ENCODE results near the gene ZNF277. TPM values are rescaled to one million over a fixed set of nuclear protein-coding genes. Genes with fewer than 3 reads are reported as not detected.

The ZNF277 gene
- 21.6 TPM for total RNA-seq

GRCh38 chr7:112206238-112206990, at the start of gene ZNF277, which contains the start of gene DOCK4:
ZNF277 (plus strand) TSS chr7:112206695; CDS start chr7:112206717, 22 bp downstream.
DOCK4 (minus strand) TSS chr7:112206399; CDS start chr7:112206138, 261 bp downstream.
- TF ChIP-seq POLR2AphosphoS5 (IDR thresholded peaks at IDR 0.05; ENCODE audit: insufficient read depth in 1 of 2, low read depth in 1 of 2) (peak; percentile 91 to 93), CTCF (IDR thresholded peaks at IDR 0.05) (no peak), POLR2A (IDR thresholded peaks at IDR 0.05) (peak in 1 of 2 donors; percentile 88)
- H3K9me3 ChIP-seq = no peaks in the 10 kb centered on the region
- no peaks in the 10 kb centered on the region for H3K27me3 ChIP-seq
- H3K4me3 ChIP-seq = peak within 1 kb of the TSS; percentile 83 to 93
- H3K27ac ChIP-seq = peak within 1 kb of the TSS; percentile 82
- H3K4me1 ChIP-seq = peaks cover 27% of the 10 kb centered on the region
- H3K36me3 ChIP-seq = no peaks in the 10 kb centered on the region
- intact Hi-C loops (cut with DNase I) = no loop called here
- DNase-seq (ENCODE audit: extremely low spot score in 2 of 2) = peak; percentile 99

GRCh38 chr7:112157072-112157471, 49.4 kb upstream of the ZNF277 start:
- DNase-seq (ENCODE audit: extremely low spot score in 2 of 2) = no peak
- intact Hi-C loops (cut with DNase I) = no loop called here

GRCh38 chr7:112159351-112159750, 47.1 kb upstream of the ZNF277 start:
- no peak overlapping the region for H3K4me3 ChIP-seq
- no peak for TF ChIP-seq POLR2A (IDR thresholded peaks at IDR 0.05)
- H3K4me1 ChIP-seq = peaks cover 9% of the 10 kb centered on the region
- no peak overlapping the region for H3K27ac ChIP-seq
- no peaks in the 10 kb centered on the region for H3K36me3 ChIP-seq
- no peaks in the 10 kb centered on the region for H3K27me3 ChIP-seq
- no peak for DNase-seq (ENCODE audit: extremely low spot score in 2 of 2)
- intact Hi-C loops (cut with DNase I) = no loop called here
- no peaks in the 10 kb centered on the region for H3K9me3 ChIP-seq

More at GRCh38 chr7:112157072-112157471, 49.4 kb upstream of the ZNF277 start:
- Histone ChIP-seq H3K4me3 (no peak overlapping the region), H3K4me1 (peaks cover 9% of the 10 kb centered on the region), H3K9me3 (no peaks in the 10 kb centered on the region), H3K36me3 (no peaks in the 10 kb centered on the region), H3K27ac (no peak overlapping the region), H3K27me3 (no peaks in the 10 kb centered on the region)
- TF ChIP-seq POLR2AphosphoS5 (IDR thresholded peaks at IDR 0.05; ENCODE audit: insufficient read depth in 1 of 2, low read depth in 1 of 2) (no peak), CTCF (IDR thresholded peaks at IDR 0.05) (no peak)

- intact Hi-C loops (cut with DNase I) = no loop called here
- H3K27me3 ChIP-seq = no peaks in the 10 kb centered on the region
- H3K36me3 ChIP-seq = no peaks in the 10 kb centered on the region
- no peak overlapping the region for H3K4me3 ChIP-seq
- H3K4me1 ChIP-seq = peaks cover 9% of the 10 kb centered on the region
- DNase-seq (ENCODE audit: extremely low spot score in 2 of 2) = no peak
- H3K9me3 ChIP-seq = no peaks in the 10 kb centered on the region
- no peak overlapping the region for H3K27ac ChIP-seq
- TF ChIP-seq CTCF (IDR thresholded peaks at IDR 0.05) (no peak), POLR2A (IDR thresholded peaks at IDR 0.05) (no peak), POLR2AphosphoS5 (IDR thresholded peaks at IDR 0.05; ENCODE audit: insufficient read depth in 1 of 2, low read depth in 1 of 2) (no peak)
Measured at GRCh38 chr7:112160130-112160770, 46.2 kb upstream of the ZNF277 start.

- no peak for DNase-seq (ENCODE audit: extremely low spot score in 2 of 2)
- intact Hi-C loops (cut with DNase I) = no loop called here
- H3K4me3 ChIP-seq = no peak overlapping the region
- no peak overlapping the region for H3K27ac ChIP-seq
- H3K36me3 ChIP-seq = no peaks in the 10 kb centered on the region
- H3K4me1 ChIP-seq = peaks cover 9% of the 10 kb centered on the region
- H3K27me3 ChIP-seq = no peaks in the 10 kb centered on the region
- TF ChIP-seq POLR2A (IDR thresholded peaks at IDR 0.05) = no peak
- no peak for TF ChIP-seq CTCF (IDR thresholded peaks at IDR 0.05)
- TF ChIP-seq POLR2AphosphoS5 (IDR thresholded peaks at IDR 0.05; ENCODE audit: insufficient read depth in 1 of 2, low read depth in 1 of 2) = no peak
- H3K9me3 ChIP-seq = no peaks in the 10 kb centered on the region
Measured at GRCh38 chr7:112160771-112161150, 45.7 kb upstream of the ZNF277 start.

Data from vagina (tissue), 2 donors.